Liver (tissue), 3 donors: ENCODE measurements around the gene SCUBE3.
A peak's percentile ranks its signal among the peaks of the same experiment; 100 is the strongest.

Experiments
- ATF3 ChIP-seq: IDR thresholded peaks from 2 replicates; pipeline ENCODE4 v1.6.1; 2016; ENCODE audit warnings: antibody characterized with exemption
- CTCF ChIP-seq: fragments of 150-350 bp; IDR thresholded peaks from 2 replicates; pipeline ENCODE4 v1.5.1; 2017; ENCODE audit warnings: improper control_type of control experiment, low read depth, low read length; ENCODE audit not compliant: missing input control
- FOXA1 ChIP-seq: IDR thresholded peaks from 2 replicates; pipeline ENCODE4 v1.6.1; 2016; ENCODE audit warnings: antibody characterized with exemption
- GABPA ChIP-seq, 2 donors: IDR thresholded peaks in 1 of 2; conservative IDR thresholded peaks in 1 of 2; 2 replicates each; pipeline ENCODE4 v1.6.1; 2016; ENCODE audit warnings: antibody characterized with exemption in 2 of 2, mild to moderate bottlenecking in 1 of 2, moderate library complexity in 1 of 2
- RAD21 ChIP-seq, 2 donors: IDR thresholded peaks; 2 replicates each; pipeline ENCODE4 v1.6.1; 2016; ENCODE audit warnings: antibody characterized with exemption in 2 of 2, mild to moderate bottlenecking in 2 of 2
- TAF1 ChIP-seq: conservative IDR thresholded peaks from 2 replicates; pipeline ENCODE4 v1.6.1; 2016; ENCODE audit warnings: antibody characterized with exemption, mild to moderate bottlenecking
- YY1 ChIP-seq: IDR thresholded peaks from 2 replicates; pipeline ENCODE4 v1.6.1; 2016; ENCODE audit warnings: antibody characterized with exemption, mild to moderate bottlenecking
- ZBTB33 ChIP-seq: IDR thresholded peaks from 2 replicates; pipeline ENCODE4 v1.6.1; 2016; ENCODE audit warnings: antibody characterized with exemption
- donor health status: healthy.
- donor health status: healthy.

GRCh38 chr6:35240838-35241801 lies 27.4 kb downstream of the SCUBE3 start:
- TF ChIP-seq CTCF (peak; percentile 98), RAD21 (IDR thresholded peaks at IDR 0.05) (peak; percentile 99 to 100), YY1 (no peak), GABPA (IDR thresholded peaks at IDR 0.05 in 1 of 2, conservative IDR thresholded peaks at IDR 0.05 in 1 of 2) (no peak), ZBTB33 (no peak), ATF3 (no peak), FOXA1 (no peak), TAF1 (no peak)
